ENCODE data around the gene DBI.
"Not testable (repeated sequence)": the region's sequence is repeated elsewhere in the genome, so short reads cannot be mapped to it uniquely, and the experiment has no call there.

The DBI gene

GRCh38 chr2:119367472-119368099, 809 bp downstream of the DBI start:
- TF ChIP-seq TAF1 (IDR thresholded peaks at IDR 0.05; ENCODE audit: borderline replicate concordance, low read depth, low read length) = no peak
- no peak for TF ChIP-seq POLR2AphosphoS5 (IDR thresholded peaks at IDR 0.05; ENCODE audit: low read depth, low read length)
- no peak; the same call in 1 of the 2 replicates for TF ChIP-seq POLR2A (IDR thresholded peaks at IDR 0.05; ENCODE audit: low read depth, low read length)
- peak; percentile 66 for DNase-seq (ENCODE audit: insufficient read length)
- no peak for FAIRE-seq

- no peak for FAIRE-seq
- DNase-seq (ENCODE audit: insufficient read length) = no peak
- TF ChIP-seq POLR2AphosphoS5 (IDR thresholded peaks at IDR 0.05; ENCODE audit: low read depth, low read length) = no peak
These were observed 3.1 kb downstream of the DBI start for GRCh38 chr2:119369845-119370244.

GRCh38 chr2:119371111-119371510, 4.3 kb downstream of the DBI start:
- TF ChIP-seq TAF1 (IDR thresholded peaks at IDR 0.05; ENCODE audit: borderline replicate concordance, low read depth, low read length) = no peak
- TF ChIP-seq POLR2AphosphoS5 (IDR thresholded peaks at IDR 0.05; ENCODE audit: low read depth, low read length) = no peak
- no peak for TF ChIP-seq POLR2A (IDR thresholded peaks at IDR 0.05; ENCODE audit: low read depth, low read length)
- FAIRE-seq (no peak), DNase-seq (ENCODE audit: insufficient read length) (no peak)

- no peak for DNase-seq (ENCODE audit: insufficient read length)
- no peak for FAIRE-seq
- TF ChIP-seq POLR2A (IDR thresholded peaks at IDR 0.05; ENCODE audit: low read depth, low read length) (peak; percentile 38; the same call in 1 of the 2 replicates), TAF1 (IDR thresholded peaks at IDR 0.05; ENCODE audit: borderline replicate concordance, low read depth, low read length) (no peak)
These were observed 6.2 kb downstream of the DBI start for GRCh38 chr2:119372778-119373568.

- not testable (repeated sequence) for FAIRE-seq; DNase-seq (ENCODE audit: insufficient read length)
These were observed 7.3 kb downstream of the DBI start for GRCh38 chr2:119373907-119374745.

- FAIRE-seq = not testable (repeated sequence)
These were observed 9.6 kb downstream of the DBI start for GRCh38 chr2:119376406-119376805.

GRCh38 chr2:119376810-119377209, 10.0 kb downstream of the DBI start:
- DNase-seq (ENCODE audit: insufficient read length) (no peak), FAIRE-seq (no peak)
- TF ChIP-seq TAF1 (IDR thresholded peaks at IDR 0.05; ENCODE audit: borderline replicate concordance, low read depth, low read length) = no peak
- TF ChIP-seq POLR2A (IDR thresholded peaks at IDR 0.05; ENCODE audit: low read depth, low read length) = no peak
- TF ChIP-seq POLR2AphosphoS5 (IDR thresholded peaks at IDR 0.05; ENCODE audit: low read depth, low read length) = no peak

More at GRCh38 chr2:119376406-119376805, 9.6 kb downstream of the DBI start:
- not testable (repeated sequence) for DNase-seq (ENCODE audit: insufficient read length)

- no peak for FAIRE-seq
- TF ChIP-seq TAF1 (IDR thresholded peaks at IDR 0.05; ENCODE audit: borderline replicate concordance, low read depth, low read length) (no peak), POLR2AphosphoS5 (IDR thresholded peaks at IDR 0.05; ENCODE audit: low read depth, low read length) (no peak), POLR2A (IDR thresholded peaks at IDR 0.05; ENCODE audit: low read depth, low read length) (no peak)
- DNase-seq (ENCODE audit: insufficient read length) = no peak
These were observed 10.7 kb downstream of the DBI start for GRCh38 chr2:119377294-119377992.

GRCh38 chr2:119377993-119378345, 11.2 kb downstream of the DBI start:
- TF ChIP-seq POLR2A (IDR thresholded peaks at IDR 0.05; ENCODE audit: low read depth, low read length) (no peak), POLR2AphosphoS5 (IDR thresholded peaks at IDR 0.05; ENCODE audit: low read depth, low read length) (no peak), TAF1 (IDR thresholded peaks at IDR 0.05; ENCODE audit: borderline replicate concordance, low read depth, low read length) (no peak)
- FAIRE-seq (no peak), DNase-seq (ENCODE audit: insufficient read length) (no peak)

GRCh38 chr2:119378566-119378965, 11.8 kb downstream of the DBI start:
- DNase-seq (ENCODE audit: insufficient read length) (no peak), FAIRE-seq (no peak)
- TF ChIP-seq POLR2AphosphoS5 (IDR thresholded peaks at IDR 0.05; ENCODE audit: low read depth, low read length) (no peak), TAF1 (IDR thresholded peaks at IDR 0.05; ENCODE audit: borderline replicate concordance, low read depth, low read length) (no peak), POLR2A (IDR thresholded peaks at IDR 0.05; ENCODE audit: low read depth, low read length) (no peak)

GRCh38 chr2:119383410-119384140, 16.8 kb downstream of the DBI start:
- DNase-seq (ENCODE audit: insufficient read length) = no peak
- TF ChIP-seq POLR2A (IDR thresholded peaks at IDR 0.05; ENCODE audit: low read depth, low read length) = no peak
- TF ChIP-seq POLR2AphosphoS5 (IDR thresholded peaks at IDR 0.05; ENCODE audit: low read depth, low read length) = no peak
- no peak for TF ChIP-seq TAF1 (IDR thresholded peaks at IDR 0.05; ENCODE audit: borderline replicate concordance, low read depth, low read length)
- FAIRE-seq = no peak

Measured in GM12892 (cell line).